Endothelial cell of umbilical vein (primary cell): ENCODE data around the gene MRPL32. TPM values are rescaled to one million over a fixed set of nuclear protein-coding genes. Genes with fewer than 3 reads are reported as not detected.

Experiments used
- BruUV-seq: library from RNA; stranded (reverse); fragments of 400-500 nt; replicated peaks from 2 replicates; lab custom pipeline; 2021; lab: Mats Ljungman, UMichigan
- CTCF ChIA-PET: fragments of 300-600, 350-600 bp; sonication (Branson Sonifier 250); formaldehyde crosslinking; loops from one replicate; lab custom pipeline; 2021; ENCODE audit warnings: antibody characterized with exemption, inconsistent platforms; lab: Charles Lee
- POLR2A ChIA-PET: fragments of 300-600, 350-600 bp; sonication (Branson Sonifier 250); formaldehyde crosslinking; loops from one replicate; lab custom pipeline; 2021; ENCODE audit warnings: antibody characterized with exemption, inconsistent platforms; lab: Charles Lee
- DNase-seq: peaks from one replicate; pipeline ENCODE4 v3.0.0-alpha.2; 2011; ENCODE audit warnings: low read depth, low spot score
- FAIRE-seq: peaks from 2 replicates; lab custom pipeline; 2011; peaks lifted over from hg19 to GRCh38; lab: Jason Lieb, UNC
- H2AFZ ChIP-seq: 2 replicates; pipeline ENCODE4 v1.6.0; 2012; ENCODE audit warnings: low read depth, low read length, control low read depth, inconsistent platforms
- H3K27ac ChIP-seq: 2 replicates; pipeline ENCODE4 v1.5.1; 2011; ENCODE audit warnings: low read depth, mild to moderate bottlenecking, control low read depth, low read length, moderate library complexity; ENCODE audit not compliant: insufficient read depth
- H3K27me3 ChIP-seq, 2 experiments: 2 replicates each; pipeline versions ENCODE4 v1.6.0 to v1.6.1; 2011; ENCODE audit warnings: low read length in 2 of 2, mixed read lengths in 1 of 2; ENCODE audit not compliant: control insufficient read depth in 2 of 2, insufficient read depth in 2 of 2
- H3K36me3 ChIP-seq, 2 experiments: 2 replicates in 1 of 2; 3 replicates in 1 of 2; pipeline ENCODE4 v1.5.1; 2011; ENCODE audit warnings: low read length in 2 of 2, mild to moderate bottlenecking in 1 of 2, moderate library complexity in 1 of 2; ENCODE audit not compliant: control insufficient read depth in 2 of 2, insufficient read depth in 2 of 2; ENCODE audit errors: extremely low read depth in 1 of 2
- H3K4me1 ChIP-seq: 3 replicates; pipeline ENCODE4 v1.5.1; 2011; ENCODE audit warnings: mild to moderate bottlenecking, low read length; ENCODE audit not compliant: control insufficient read depth, insufficient read depth; ENCODE audit errors: extremely low read depth
- H3K4me2 ChIP-seq: 2 replicates; pipeline ENCODE4 v1.6.1; 2011; ENCODE audit warnings: low read length, control low read depth, mixed read lengths; ENCODE audit not compliant: insufficient read depth
- H3K4me3 ChIP-seq, 3 experiments: fragments of 200-600 bp in 1 of 3; sonication (generic), shearing (Covaris generic) in 1 of 3; replicated peaks in 1 of 3; 2 replicates each; pipeline ENCODE4 v1.5.1; 2011 to 2016; ENCODE audit warnings: control low read depth in 3 of 3, low read length in 3 of 3, mild to moderate bottlenecking in 2 of 3, inconsistent platforms in 1 of 3, low read depth in 1 of 3, moderate library complexity in 1 of 3; ENCODE audit not compliant: insufficient read depth in 1 of 3
- H3K79me2 ChIP-seq: 2 replicates; pipeline ENCODE4 v1.6.0; 2012; ENCODE audit warnings: low read length, inconsistent platforms; ENCODE audit not compliant: control insufficient read depth, insufficient read depth
- H3K9ac ChIP-seq: replicated peaks from 2 replicates; pipeline ENCODE3; 2011; ENCODE audit warnings: low read length, control low read depth; ENCODE audit not compliant: insufficient read depth; ENCODE audit errors: extremely low read depth
- H3K9me1 ChIP-seq: replicated peaks from 3 replicates; pipeline ENCODE4 v1.6.0; 2011; ENCODE audit warnings: mild to moderate bottlenecking, low read length; ENCODE audit not compliant: control insufficient read depth, insufficient read depth; ENCODE audit errors: extremely low read depth
- H3K9me3 ChIP-seq: replicated peaks from 2 replicates; pipeline ENCODE4 v1.5.1; 2012; ENCODE audit warnings: low read length, inconsistent platforms; ENCODE audit not compliant: control insufficient read depth, insufficient read depth
- H4K20me1 ChIP-seq: replicated peaks from 2 replicates; pipeline ENCODE3; 2011; ENCODE audit warnings: mild to moderate bottlenecking, low read length; ENCODE audit not compliant: control insufficient read depth, insufficient read depth; ENCODE audit errors: extremely low read depth
- CTCF ChIP-seq, 2 donors: IDR thresholded peaks; 1 replicate in 1 of 2; 2 replicates in 1 of 2; pipeline ENCODE4 v1.5.1; 2011; ENCODE audit warnings: low read length in 2 of 2, mild to moderate bottlenecking in 2 of 2, moderate library complexity in 2 of 2, control low read depth in 1 of 2, inconsistent platforms in 1 of 2, low read depth in 1 of 2; ENCODE audit not compliant: insufficient read depth in 1 of 2; ENCODE audit errors: extremely low read depth in 1 of 2
- EZH2 ChIP-seq: IDR thresholded peaks from 2 replicates; pipeline ENCODE4 v1.6.1; 2012; ENCODE audit warnings: borderline replicate concordance, low read depth, mild to moderate bottlenecking, moderate library complexity, low read length, inconsistent platforms; ENCODE audit not compliant: severe bottlenecking
- FOS ChIP-seq: IDR thresholded peaks from 2 replicates; pipeline ENCODE4 v1.6.1; 2011; ENCODE audit warnings: mild to moderate bottlenecking, low read length, moderate library complexity, borderline replicate concordance; ENCODE audit not compliant: insufficient read depth
- GATA2 ChIP-seq: IDR thresholded peaks from 2 replicates; pipeline ENCODE4 v1.7.0; 2011; ENCODE audit warnings: low read depth, mild to moderate bottlenecking, moderate library complexity, mixed read lengths, low read length; ENCODE audit not compliant: insufficient read length, insufficient read depth
- JUN ChIP-seq: IDR thresholded peaks from 2 replicates; pipeline ENCODE4 v1.6.1; 2011; ENCODE audit warnings: borderline replicate concordance, low read depth; ENCODE audit not compliant: insufficient read length, insufficient read depth
- MAX ChIP-seq: IDR thresholded peaks from 2 replicates; pipeline ENCODE4 v1.6.1; 2011; ENCODE audit not compliant: insufficient read depth, insufficient read length
- MYC ChIP-seq: IDR thresholded peaks from one replicate; pipeline ENCODE4 v1.6.1; 2011; ENCODE audit warnings: mild to moderate bottlenecking, low read depth, low read length
- POLR2A ChIP-seq: IDR thresholded peaks from 2 replicates; pipeline ENCODE4 v1.6.1; 2012; ENCODE audit warnings: low read depth, mild to moderate bottlenecking, control low read depth, low read length
- POLR2AphosphoS5 ChIP-seq: IDR thresholded peaks from 2 replicates; pipeline ENCODE4 v1.6.1; 2012; ENCODE audit warnings: low read depth, mild to moderate bottlenecking, control low read depth, low read length, moderate library complexity; ENCODE audit not compliant: insufficient read depth
- dilution Hi-C: fragments of 300-500 bp; cut with MboI; formaldehyde crosslinking; loops from one replicate; pipeline ENCODE4 v1.15.0; 2019; ENCODE audit warnings: low sequenced_read_pairs; ENCODE audit not compliant: extremely low pct_ligation_motif_present
- intact Hi-C: fragments of 100-400 bp; cut with micrococcal nuclease; formaldehyde crosslinking; loops from one replicate; pipeline ENCODE4 v1.10.0; 2022
- polyA plus RNA-seq, 4 experiments: library from polyadenylated mRNA; depleted of rRNA in 3 of 4; stranded (reverse) in 3 of 4; unstranded in 1 of 4; fragments of >200 nt; gene quantifications; 2 replicates each; pipeline versions ENCODE4 v1.2.1 to v1.2.3, GENCODE V29; 2011 to 2012; ENCODE audit warnings: missing spikeins in 1 of 4
- total RNA-seq: library from RNA; stranded (reverse); gene quantifications from 2 replicates; pipeline ENCODE4 v1.2.3, GENCODE V29; 2021

Gene MRPL32
- total and polyA plus RNA-seq, 2 donors (not counting 3 experiments of a cell fraction or from before 2014, with no cell fraction given): 39.9 to 62.2 TPM

GRCh38 chr7:42945821-42946626 lies 13.8 kb downstream of the MRPL32 start:
- intact Hi-C loops: loop anchor here (10.0 kb wide), 1 partner anchor 889 kb away; no protein-coding TSS in a partner anchor
- no peaks in the 10 kb centered on the region for H3K79me2 ChIP-seq
- H2AFZ ChIP-seq: no peak overlapping the region
- BruUV-seq: no TSS peak
- dilution Hi-C loops: no loop called here
- CTCF ChIA-PET: interaction anchor here (1.0 kb wide), 1 partner anchor 315 kb away, joined by 3 read pairs; no protein-coding TSS in a partner anchor
- FAIRE-seq (no peak), DNase-seq (no peak)
- H3K9me3 ChIP-seq: no peaks in the 10 kb centered on the region
- no peak overlapping the region for H3K9ac ChIP-seq
- TF ChIP-seq MAX (no peak), POLR2A (no peak), POLR2AphosphoS5 (no peak), FOS (no peak), MYC (no peak), EZH2 (no peak), CTCF (IDR thresholded peaks at IDR 0.05; ENCODE audit: extremely low read depth in 1 of 2, insufficient read depth in 1 of 2, low read depth in 1 of 2, low read length in 2 of 2) (no peak), GATA2 (no peak), JUN (no peak)
- no peak overlapping the region for H3K4me2 ChIP-seq
- H3K36me3 ChIP-seq: no peaks in the 10 kb centered on the region
- no peaks in the 10 kb centered on the region for H3K27me3 ChIP-seq
- no peak overlapping the region for H3K27ac ChIP-seq
- H3K4me1 ChIP-seq: no peaks in the 10 kb centered on the region
- no peaks in the 10 kb centered on the region for H4K20me1 ChIP-seq
- POLR2A ChIA-PET: no interaction called here
- H3K4me3 ChIP-seq: no peak overlapping the region
- no peaks in the 10 kb centered on the region for H3K9me1 ChIP-seq
